IMR-90 (cell line): ENCODE measurements around the gene THADA. TPM values are rescaled to one million over a fixed set of nuclear protein-coding genes. Genes with fewer than 3 reads are reported as not detected.

ENCODE experiments used
- ATAC-seq: fragments of 200-7000 bp; cut with Tn5 transposase; 2 replicates; pipeline ENCODE4 v1.9.1; 2020; ENCODE audit warnings: low read depth, mild to moderate bottlenecking, moderate library complexity
- BruUV-seq: library from RNA; stranded (reverse); fragments of 400-500 nt; replicated peaks from 2 replicates; lab custom pipeline; 2021; lab: Mats Ljungman, UMichigan
- CTCF ChIA-PET: fragments of 300-600 bp; formaldehyde crosslinking; extraction: SDS; loops from one replicate; lab custom pipeline; 2021; ENCODE audit warnings: antibody characterized with exemption; lab: Yijun Ruan, JAX
- POLR2A ChIA-PET: fragments of 300-600 bp; sonication (Branson Sonifier 250); formaldehyde crosslinking; loops from one replicate; lab custom pipeline; 2022; ENCODE audit warnings: antibody characterized with exemption; ENCODE audit not compliant: unreplicated experiment; lab: Charles Lee
- DNase-seq: peaks from one replicate; pipeline ENCODE4 v3.0.0; 2013
- H2AFZ ChIP-seq: replicated peaks from 2 replicates; pipeline ENCODE3; 2013; ENCODE audit warnings: low read length, mild to moderate bottlenecking; ENCODE audit not compliant: poor library complexity
- H2AK5ac ChIP-seq: 2 replicates; pipeline ENCODE4 v1.6.1; 2013; ENCODE audit warnings: low read depth, low read length, inconsistent platforms
- H2AK9ac ChIP-seq: replicated peaks from 2 replicates; pipeline ENCODE3; 2013; ENCODE audit warnings: mild to moderate bottlenecking, low read depth, low read length, moderate library complexity; ENCODE audit not compliant: poor library complexity
- H2BK120ac ChIP-seq: 2 replicates; pipeline ENCODE4 v1.6.1; 2013; ENCODE audit warnings: low read depth, low read length, inconsistent platforms
- H2BK15ac ChIP-seq: 3 replicates; pipeline ENCODE4 v1.6.1; 2013; ENCODE audit warnings: low read depth, low read length, inconsistent platforms
- H2BK20ac ChIP-seq: 2 replicates; pipeline ENCODE4 v1.6.1; 2013; ENCODE audit warnings: low read depth, mild to moderate bottlenecking, inconsistent platforms, low read length, moderate library complexity
- H2BK5ac ChIP-seq: 2 replicates; pipeline ENCODE4 v1.6.1; 2013; ENCODE audit warnings: mild to moderate bottlenecking, low read depth, low read length, inconsistent platforms; ENCODE audit not compliant: poor library complexity, severe bottlenecking
- H3K14ac ChIP-seq: replicated peaks from 2 replicates; pipeline ENCODE4 v1.6.1; 2013; ENCODE audit warnings: low read depth, low read length, inconsistent platforms
- H3K18ac ChIP-seq: 2 replicates; pipeline ENCODE4 v1.6.1; 2013; ENCODE audit warnings: low read depth, low read length, control low read depth
- H3K23ac ChIP-seq: 2 replicates; pipeline ENCODE4 v1.6.1; 2013; ENCODE audit warnings: low read depth, low read length, inconsistent platforms
- H3K27ac ChIP-seq: 2 replicates; pipeline ENCODE4 v1.5.1; 2013; ENCODE audit warnings: mild to moderate bottlenecking, control low read depth, low read length; ENCODE audit not compliant: insufficient read depth
- H3K27me3 ChIP-seq: 2 replicates; pipeline ENCODE4 v1.6.1; 2013; ENCODE audit warnings: low read length; ENCODE audit not compliant: control insufficient read depth, insufficient read depth
- H3K36me3 ChIP-seq: 2 replicates; pipeline ENCODE4 v1.6.1; 2013; ENCODE audit warnings: low read length, mixed read lengths; ENCODE audit not compliant: control insufficient read depth, insufficient read depth
- H3K4ac ChIP-seq: 2 replicates; pipeline ENCODE4 v1.6.1; 2013; ENCODE audit warnings: low read depth, low read length, inconsistent platforms
- H3K4me1 ChIP-seq: 2 replicates; pipeline ENCODE4 v1.6.1; 2013; ENCODE audit warnings: low read length, mixed read lengths; ENCODE audit not compliant: control insufficient read depth, insufficient read depth
- H3K4me2 ChIP-seq: 2 replicates; pipeline ENCODE4 v1.6.1; 2013; ENCODE audit warnings: low read depth, mild to moderate bottlenecking, control low read depth, low read length, moderate library complexity
- H3K4me3 ChIP-seq: 2 replicates; pipeline ENCODE4 v1.5.1; 2013; ENCODE audit warnings: low read depth, mild to moderate bottlenecking, control low read depth, low read length, moderate library complexity; ENCODE audit not compliant: insufficient read depth
- H3K56ac ChIP-seq: 2 replicates; pipeline ENCODE4 v1.6.1; 2013; ENCODE audit warnings: low read length, inconsistent platforms; ENCODE audit not compliant: insufficient read depth; ENCODE audit errors: extremely low read depth
- H3K79me1 ChIP-seq, 2 experiments: 2 replicates each; pipeline ENCODE4 v1.6.1; 2013; ENCODE audit warnings: low read length in 2 of 2, inconsistent platforms in 1 of 2, low read depth in 1 of 2
- H3K9ac ChIP-seq: 2 replicates; pipeline ENCODE4 v1.6.1; 2013; ENCODE audit warnings: low read depth, low read length, control low read depth
- H3K9me1 ChIP-seq: 2 replicates; pipeline ENCODE4 v1.6.1; 2013; ENCODE audit warnings: low read length, inconsistent platforms; ENCODE audit not compliant: insufficient read depth
- H3K9me3 ChIP-seq: 2 replicates; pipeline ENCODE4 v1.6.1; 2013; ENCODE audit warnings: low read length; ENCODE audit not compliant: control insufficient read depth, insufficient read depth
- H4K20me1 ChIP-seq: 2 replicates; pipeline ENCODE4 v1.6.1; 2013; ENCODE audit warnings: low read length, inconsistent platforms; ENCODE audit not compliant: insufficient read depth
- H4K5ac ChIP-seq: 2 replicates; pipeline ENCODE4 v1.6.1; 2013; ENCODE audit warnings: mild to moderate bottlenecking, low read depth, low read length, control low read depth
- H4K8ac ChIP-seq, 2 experiments: 2 replicates each; pipeline ENCODE4 v1.6.1; 2013; ENCODE audit warnings: low read depth in 2 of 2, low read length in 2 of 2, control low read depth in 1 of 2, inconsistent platforms in 1 of 2
- H4K91ac ChIP-seq: 2 replicates; pipeline ENCODE4 v1.6.1; 2013; ENCODE audit warnings: low read depth, low read length, inconsistent platforms; ENCODE audit not compliant: insufficient read depth
- BHLHE40 ChIP-seq: fragments of 150-350 bp; IDR thresholded peaks from 2 replicates; pipeline ENCODE4 v1.6.1; 2016; ENCODE audit warnings: mild to moderate bottlenecking, low read depth, low read length
- FOS ChIP-seq: fragments of 150-350 bp; IDR thresholded peaks from 2 replicates; pipeline ENCODE4 v1.6.1; 2016; ENCODE audit warnings: low read depth, low read length
- MAZ ChIP-seq: IDR thresholded peaks from 2 replicates; pipeline ENCODE4 v1.6.1; 2012; ENCODE audit warnings: low read depth, mild to moderate bottlenecking, low read length, improper control_type of control experiment, moderate library complexity, borderline replicate concordance
- MXI1 ChIP-seq: IDR thresholded peaks from 2 replicates; pipeline ENCODE4 v1.6.1; 2012; ENCODE audit warnings: low read depth, mild to moderate bottlenecking, low read length, moderate library complexity, borderline replicate concordance
- NFE2L2 ChIP-seq: fragments of 150-350 bp; IDR thresholded peaks from 2 replicates; pipeline ENCODE4 v1.6.1; 2016; ENCODE audit warnings: low read depth, mild to moderate bottlenecking, low read length
- POLR2A ChIP-seq: IDR thresholded peaks from 2 replicates; pipeline ENCODE4 v1.6.1; 2012; ENCODE audit warnings: mild to moderate bottlenecking, low read depth, low read length
- RCOR1 ChIP-seq: IDR thresholded peaks from 2 replicates; pipeline ENCODE4 v1.6.1; 2012; ENCODE audit warnings: mild to moderate bottlenecking, low read length, improper control_type of control experiment; ENCODE audit not compliant: insufficient replicate concordance
- RFX5 ChIP-seq: IDR thresholded peaks from 2 replicates; pipeline ENCODE4 v1.8.0; 2012; ENCODE audit warnings: low read depth, mild to moderate bottlenecking, low read length, moderate library complexity
- SMC3 ChIP-seq: fragments of 150-350 bp; IDR thresholded peaks from 2 replicates; pipeline ENCODE4 v1.6.1; 2016; ENCODE audit warnings: low read depth, mild to moderate bottlenecking, antibody characterized with exemption, low read length, moderate library complexity
- WGBS, 2 experiments: methylation state at CpG; one replicate each; pipeline versions ENCODE4 v1.1.5 to v1.1.7; 2013; ENCODE audit warnings: missing lambda C conversion rate in 2 of 2; ENCODE audit not compliant: insufficient read length in 1 of 2; ENCODE audit errors: extremely low coverage in 2 of 2; 5-methylcytosine and 5-hydroxymethylcytosine counted together
- dilution Hi-C: fragments of 300-500 bp; cut with HindIII; formaldehyde crosslinking; loops from one replicate; pipeline ENCODE4 v1.14.3; 2018; ENCODE audit warnings: low sequenced_read_pairs; ENCODE audit not compliant: unreplicated experiment
- in situ Hi-C: fragments of 300-500 bp; cut with MboI; formaldehyde crosslinking; loops from 3 replicates; pipeline ENCODE4 v1.14.3; 2019; ENCODE audit warnings: low sequenced_read_pairs, inconsistent platforms, mixed read lengths
- intact Hi-C: fragments of 100-400 bp; cut with micrococcal nuclease; formaldehyde crosslinking; loops from 2 replicates; pipeline ENCODE4 v1.10.0; 2022
- polyA plus RNA-seq, 3 experiments: library from polyadenylated mRNA; depleted of rRNA; stranded (reverse); fragments of >200 nt; gene quantifications; 2 replicates each; pipeline ENCODE4 v1.2.3, GENCODE V29; 2012; ENCODE audit warnings: low replicate concordance in 1 of 3
- total RNA-seq: library from RNA; depleted of rRNA; stranded (reverse); fragments of >200 nt; gene quantifications from 2 replicates; pipeline ENCODE4 v1.2.3, GENCODE V29; 2012
- TF ChIP-seq, protein P1 (sequence below): fragments of 150-350 bp; IDR thresholded peaks from 2 replicates; pipeline ENCODE4 v1.6.1; 2017; ENCODE audit warnings: mild to moderate bottlenecking, antibody characterized with exemption, low read length, low read depth
- TF ChIP-seq, protein P2 (sequence below): fragments of 150-350 bp; IDR thresholded peaks from 2 replicates; pipeline ENCODE4 v1.6.1; 2016; ENCODE audit warnings: low read depth, mild to moderate bottlenecking, low read length, moderate library complexity, borderline replicate concordance
- TF ChIP-seq, protein P3 (sequence below): conservative IDR thresholded peaks from 2 replicates; pipeline ENCODE4 v1.5.1; 2012; ENCODE audit warnings: mild to moderate bottlenecking, low read depth, low read length, improper control_type of control experiment

Gene THADA
- total and polyA plus RNA-seq, 2 of the 4 experiments (the other 2 are of a cell fraction), result 10.5 to 21.3 TPM

DNA sequence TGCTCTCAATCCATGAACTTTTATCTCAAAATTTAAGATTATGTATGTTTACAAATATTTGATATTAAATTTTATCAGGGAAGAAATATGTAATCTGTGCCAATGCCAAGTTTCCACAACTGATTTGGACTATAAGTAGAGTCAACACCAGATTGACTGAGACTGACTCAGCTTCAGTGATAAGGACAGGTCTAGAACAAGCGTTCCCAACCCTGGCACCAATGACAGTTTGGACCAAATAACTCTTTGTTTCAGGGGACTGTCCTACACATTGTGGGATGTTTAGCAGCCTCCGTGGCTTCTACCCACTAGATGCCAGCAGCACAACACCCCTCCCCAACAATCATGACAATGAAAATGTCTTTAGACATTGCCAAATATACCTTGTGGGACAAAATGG is 165.3 kb downstream of the THADA start:
- Histone ChIP-seq H4K8ac (no peak overlapping the region), H2BK15ac (no peak overlapping the region), H3K4me1 (peaks cover 5% of the 10 kb centered on the region), H2AK9ac (no peak overlapping the region), H3K56ac (no peak overlapping the region), H3K9me3 (no peaks in the 10 kb centered on the region), H4K5ac (no peak overlapping the region), H3K9ac (no peak overlapping the region), H3K4me3 (no peak overlapping the region), H3K9me1 (peaks cover 6% of the 10 kb centered on the region), H3K4me2 (no peak overlapping the region), H4K91ac (no peak overlapping the region), H4K20me1 (no peaks in the 10 kb centered on the region), H3K23ac (no peak overlapping the region), H3K18ac (no peak overlapping the region), H3K27ac (no peak overlapping the region), H3K36me3 (no peaks in the 10 kb centered on the region), H2AK5ac (no peak overlapping the region), H3K14ac (no peak overlapping the region), H2BK20ac (no peak overlapping the region), H3K27me3 (no peaks in the 10 kb centered on the region), H2BK120ac (no peak overlapping the region), H2BK5ac (no peak overlapping the region), H3K4ac (0 out of 2 replicates have a peak overlapping the region, but pooled peaks have one; percentile 16), H3K79me1 (0 out of 4 replicates have a peak, but pooled peaks cover 0 to 3% of the 10 kb centered on the region in 2 experiments), H2AFZ (no peak overlapping the region)
- DNase-seq (no peak), ATAC-seq (no peak)
- BruUV-seq, result no TSS peak
- ChIA-PET POLR2A (no interaction called here), CTCF (no interaction called here)
- intact Hi-C loops (no loop called here), in situ Hi-C loops (no loop called here), dilution Hi-C loops (no loop called here)
- TF ChIP-seq, protein P1, sequence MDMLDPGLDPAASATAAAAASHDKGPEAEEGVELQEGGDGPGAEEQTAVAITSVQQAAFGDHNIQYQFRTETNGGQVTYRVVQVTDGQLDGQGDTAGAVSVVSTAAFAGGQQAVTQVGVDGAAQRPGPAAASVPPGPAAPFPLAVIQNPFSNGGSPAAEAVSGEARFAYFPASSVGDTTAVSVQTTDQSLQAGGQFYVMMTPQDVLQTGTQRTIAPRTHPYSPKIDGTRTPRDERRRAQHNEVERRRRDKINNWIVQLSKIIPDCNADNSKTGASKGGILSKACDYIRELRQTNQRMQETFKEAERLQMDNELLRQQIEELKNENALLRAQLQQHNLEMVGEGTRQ, result no peak
- TF ChIP-seq BHLHE40 (no peak), POLR2A (no peak), MAZ (no peak), RCOR1 (no peak), FOS (no peak), NFE2L2 (no peak), SMC3 (no peak), MXI1 (no peak), RFX5 (no peak)
- TF ChIP-seq, protein P2, sequence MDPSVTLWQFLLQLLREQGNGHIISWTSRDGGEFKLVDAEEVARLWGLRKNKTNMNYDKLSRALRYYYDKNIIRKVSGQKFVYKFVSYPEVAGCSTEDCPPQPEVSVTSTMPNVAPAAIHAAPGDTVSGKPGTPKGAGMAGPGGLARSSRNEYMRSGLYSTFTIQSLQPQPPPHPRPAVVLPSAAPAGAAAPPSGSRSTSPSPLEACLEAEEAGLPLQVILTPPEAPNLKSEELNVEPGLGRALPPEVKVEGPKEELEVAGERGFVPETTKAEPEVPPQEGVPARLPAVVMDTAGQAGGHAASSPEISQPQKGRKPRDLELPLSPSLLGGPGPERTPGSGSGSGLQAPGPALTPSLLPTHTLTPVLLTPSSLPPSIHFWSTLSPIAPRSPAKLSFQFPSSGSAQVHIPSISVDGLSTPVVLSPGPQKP, result no peak
- TF ChIP-seq, protein P3, sequence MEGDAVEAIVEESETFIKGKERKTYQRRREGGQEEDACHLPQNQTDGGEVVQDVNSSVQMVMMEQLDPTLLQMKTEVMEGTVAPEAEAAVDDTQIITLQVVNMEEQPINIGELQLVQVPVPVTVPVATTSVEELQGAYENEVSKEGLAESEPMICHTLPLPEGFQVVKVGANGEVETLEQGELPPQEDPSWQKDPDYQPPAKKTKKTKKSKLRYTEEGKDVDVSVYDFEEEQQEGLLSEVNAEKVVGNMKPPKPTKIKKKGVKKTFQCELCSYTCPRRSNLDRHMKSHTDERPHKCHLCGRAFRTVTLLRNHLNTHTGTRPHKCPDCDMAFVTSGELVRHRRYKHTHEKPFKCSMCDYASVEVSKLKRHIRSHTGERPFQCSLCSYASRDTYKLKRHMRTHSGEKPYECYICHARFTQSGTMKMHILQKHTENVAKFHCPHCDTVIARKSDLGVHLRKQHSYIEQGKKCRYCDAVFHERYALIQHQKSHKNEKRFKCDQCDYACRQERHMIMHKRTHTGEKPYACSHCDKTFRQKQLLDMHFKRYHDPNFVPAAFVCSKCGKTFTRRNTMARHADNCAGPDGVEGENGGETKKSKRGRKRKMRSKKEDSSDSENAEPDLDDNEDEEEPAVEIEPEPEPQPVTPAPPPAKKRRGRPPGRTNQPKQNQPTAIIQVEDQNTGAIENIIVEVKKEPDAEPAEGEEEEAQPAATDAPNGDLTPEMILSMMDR, result no peak
- WGBS, 2 experiments, result no CpG with 5 or more reads among the region's 2 CpGs
